Activated T-cell treated with anti-CD3 and anti-CD28 coated beads, Interleukin-2, amount 50 U/mL, for 72 hours (primary cell): ENCODE data around the gene NLGN4Y. TPM values are rescaled to one million over a fixed set of nuclear protein-coding genes. Genes with fewer than 3 reads are reported as not detected.
A peak's percentile ranks its signal among the peaks of the same experiment; 100 is the strongest.

ENCODE experiments used
- ATAC-seq, 2 donors: fragments of 150-1000 bp; cut with Tn5 transposase; replicated peaks in 1 of 2; 2 replicates each; pipeline ENCODE4 v1.10.0; 2021; ENCODE audit warnings: moderate library complexity in 2 of 2, mild to moderate bottlenecking in 1 of 2
- DNase-seq, 2 donors: peaks; one replicate each; pipeline ENCODE4 v3.0.0; 2021 to 2022; ENCODE audit warnings: mixed read lengths in 1 of 2
- H3K27ac Mint-ChIP-seq: one replicate; pipeline ENCODE4 v1.8.0; 2022; ENCODE audit warnings: mild to moderate bottlenecking, moderate library complexity, mixed read lengths
- H3K27me3 Mint-ChIP-seq: one replicate; pipeline ENCODE4 v1.8.0; 2022; ENCODE audit warnings: low read depth, mixed read lengths
- H3K36me3 Mint-ChIP-seq, 2 donors: one replicate each; pipeline ENCODE4 v1.8.0; 2022; ENCODE audit warnings: mixed read lengths in 2 of 2, mild to moderate bottlenecking in 1 of 2; ENCODE audit not compliant: insufficient read depth in 2 of 2
- H3K4me1 Mint-ChIP-seq: one replicate; pipeline ENCODE4 v1.8.0; 2022; ENCODE audit warnings: low read depth, mixed read lengths
- H3K4me3 Mint-ChIP-seq, 2 donors: one replicate each; pipeline ENCODE4 v1.8.0; 2022; ENCODE audit warnings: mild to moderate bottlenecking in 2 of 2, mixed read lengths in 2 of 2, moderate library complexity in 2 of 2
- H3K9me3 Mint-ChIP-seq, 2 donors: one replicate each; pipeline ENCODE4 v1.8.0; 2022; ENCODE audit warnings: mixed read lengths in 2 of 2
- total RNA-seq, 2 donors: library from RNA; stranded (reverse); gene quantifications; one replicate each; pipeline ENCODE4 v1.2.3, GENCODE V29; 2022

Gene NLGN4Y
- total RNA-seq = 1 to 10 TPM in 1 of 2 donors, not detected in 1; 3.1 TPM

GRCh38 chrY:14524272-14525231 lies at the start of gene NLGN4Y:
Gene NLGN4Y, plus strand, starts transcription at chrY:14524529. Its CDS starts 97,591 bp downstream, at chrY:14622120.
- DNase-seq (peak in 1 of 2 donors; percentile 19), ATAC-seq (peak in 1 of 2 donors; percentile 74)
- H3K27ac Mint-ChIP-seq = peak within 1 kb of the TSS; percentile 90
- no peaks in the 10 kb centered on the region for H3K36me3 Mint-ChIP-seq
- H3K27me3 Mint-ChIP-seq = no peaks in the 10 kb centered on the region
- no peaks in the 10 kb centered on the region for H3K9me3 Mint-ChIP-seq
- peak within 1 kb of the TSS in 1 of 2 donors; percentile 84 for H3K4me3 Mint-ChIP-seq
- no peaks in the 10 kb centered on the region for H3K4me1 Mint-ChIP-seq

GRCh38 chrY:14485935-14486334 lies 38.4 kb upstream of the NLGN4Y start:
- H3K36me3 Mint-ChIP-seq = no peaks in the 10 kb centered on the region
- no peaks in the 10 kb centered on the region for H3K4me1 Mint-ChIP-seq
- peaks cover 0 to 3% of the 10 kb centered on the region in 2 donors for H3K9me3 Mint-ChIP-seq
- ATAC-seq (peak in 1 of 2 donors; percentile 25), DNase-seq (no peak)
- H3K27me3 Mint-ChIP-seq = no peaks in the 10 kb centered on the region
- H3K4me3 Mint-ChIP-seq = no peak overlapping the region
- H3K27ac Mint-ChIP-seq = no peak overlapping the region

- DNase-seq (no peak), ATAC-seq (no peak)
- H3K9me3 Mint-ChIP-seq = peaks cover 0 to 3% of the 10 kb centered on the region in 2 donors
- no peak overlapping the region for H3K27ac Mint-ChIP-seq
- no peaks in the 10 kb centered on the region for H3K4me1 Mint-ChIP-seq
- no peak overlapping the region for H3K4me3 Mint-ChIP-seq
- no peaks in the 10 kb centered on the region for H3K27me3 Mint-ChIP-seq
- H3K36me3 Mint-ChIP-seq = no peaks in the 10 kb centered on the region
Observed at GRCh38 chrY:14490226-14490625, 34.1 kb upstream of the NLGN4Y start.

GRCh38 chrY:14498071-14498470 lies 26.3 kb upstream of the NLGN4Y start:
- no peaks in the 10 kb centered on the region for H3K9me3 Mint-ChIP-seq
- no peaks in the 10 kb centered on the region for H3K36me3 Mint-ChIP-seq
- no peak for ATAC-seq

GRCh38 chrY:14504592-14504991 lies 19.7 kb upstream of the NLGN4Y start:
- DNase-seq (no peak), ATAC-seq (no peak)
- Mint-ChIP-seq H3K27me3 (no peaks in the 10 kb centered on the region), H3K4me3 (no peak overlapping the region), H3K4me1 (no peaks in the 10 kb centered on the region), H3K36me3 (no peaks in the 10 kb centered on the region), H3K27ac (no peak overlapping the region), H3K9me3 (no peaks in the 10 kb centered on the region)

More at GRCh38 chrY:14498071-14498470, 26.3 kb upstream of the NLGN4Y start:
- no peak for DNase-seq
- H3K4me1 Mint-ChIP-seq = no peaks in the 10 kb centered on the region
- no peaks in the 10 kb centered on the region for H3K27me3 Mint-ChIP-seq
- no peak overlapping the region for H3K27ac Mint-ChIP-seq
- H3K4me3 Mint-ChIP-seq = no peak overlapping the region

- ATAC-seq = no peak
- no peak for DNase-seq
- H3K9me3 Mint-ChIP-seq = no peaks in the 10 kb centered on the region
- no peaks in the 10 kb centered on the region for H3K27me3 Mint-ChIP-seq
- no peaks in the 10 kb centered on the region for H3K36me3 Mint-ChIP-seq
- H3K4me1 Mint-ChIP-seq = no peaks in the 10 kb centered on the region
- peak overlapping the region in 1 of 2 donors; percentile 25 for H3K4me3 Mint-ChIP-seq
- no peak overlapping the region for H3K27ac Mint-ChIP-seq
Observed at GRCh38 chrY:14522379-14522950, 1.9 kb upstream of the NLGN4Y start.

GRCh38 chrY:14523491-14524271 lies 648 bp upstream of the NLGN4Y start:
- no peak overlapping the region for H3K27ac Mint-ChIP-seq

GRCh38 chrY:14525315-14525714 lies 986 bp downstream of the NLGN4Y start:
- no peaks in the 10 kb centered on the region for H3K9me3 Mint-ChIP-seq
- H3K4me3 Mint-ChIP-seq = peak overlapping the region in 1 of 2 donors; percentile 84
- H3K27ac Mint-ChIP-seq = peak overlapping the region; percentile 90
- no peaks in the 10 kb centered on the region for H3K27me3 Mint-ChIP-seq
- no peaks in the 10 kb centered on the region for H3K4me1 Mint-ChIP-seq
- no peaks in the 10 kb centered on the region for H3K36me3 Mint-ChIP-seq
- ATAC-seq = peak in 1 of 2 donors; percentile 16
- DNase-seq = peak in 1 of 2 donors; percentile 1

More at GRCh38 chrY:14523491-14524271, 648 bp upstream of the NLGN4Y start:
- Mint-ChIP-seq H3K9me3 (no peaks in the 10 kb centered on the region), H3K36me3 (no peaks in the 10 kb centered on the region), H3K27me3 (no peaks in the 10 kb centered on the region), H3K4me3 (peak overlapping the region in 1 of 2 donors; percentile 84), H3K4me1 (no peaks in the 10 kb centered on the region)
- peak in 1 of 2 donors; percentile 39 for ATAC-seq
- DNase-seq = peak in 1 of 2 donors; percentile 1

GRCh38 chrY:14528361-14528760 lies 4.0 kb downstream of the NLGN4Y start:
- H3K36me3 Mint-ChIP-seq = no peaks in the 10 kb centered on the region
- H3K9me3 Mint-ChIP-seq = no peaks in the 10 kb centered on the region
- DNase-seq (no peak), ATAC-seq (no peak)
- no peak overlapping the region for H3K27ac Mint-ChIP-seq
- H3K27me3 Mint-ChIP-seq = no peaks in the 10 kb centered on the region
- no peak overlapping the region for H3K4me3 Mint-ChIP-seq
- H3K4me1 Mint-ChIP-seq = no peaks in the 10 kb centered on the region

GRCh38 chrY:14536703-14537102 lies 12.4 kb downstream of the NLGN4Y start:
- H3K9me3 Mint-ChIP-seq = no peaks in the 10 kb centered on the region
- no peaks in the 10 kb centered on the region for H3K27me3 Mint-ChIP-seq
- H3K4me1 Mint-ChIP-seq = no peaks in the 10 kb centered on the region
- no peak for ATAC-seq
- no peak overlapping the region for H3K4me3 Mint-ChIP-seq
- no peak overlapping the region for H3K27ac Mint-ChIP-seq
- DNase-seq = no peak
- peaks cover 0 to 1% of the 10 kb centered on the region in 2 donors for H3K36me3 Mint-ChIP-seq

GRCh38 chrY:14543506-14543905 lies 19.2 kb downstream of the NLGN4Y start:
- DNase-seq (no peak), ATAC-seq (no peak)
- Mint-ChIP-seq H3K4me1 (no peaks in the 10 kb centered on the region), H3K4me3 (no peak overlapping the region), H3K9me3 (peaks cover 0 to 5% of the 10 kb centered on the region in 2 donors), H3K36me3 (peaks cover 0 to 1% of the 10 kb centered on the region in 2 donors), H3K27me3 (no peaks in the 10 kb centered on the region), H3K27ac (no peak overlapping the region)

GRCh38 chrY:14581294-14581693 lies 57.0 kb downstream of the NLGN4Y start:
- H3K27ac Mint-ChIP-seq = no peak overlapping the region
- H3K9me3 Mint-ChIP-seq = no peaks in the 10 kb centered on the region
- no peak for ATAC-seq
- no peaks in the 10 kb centered on the region for H3K4me1 Mint-ChIP-seq
- H3K27me3 Mint-ChIP-seq = no peaks in the 10 kb centered on the region
- H3K4me3 Mint-ChIP-seq = no peak overlapping the region
- H3K36me3 Mint-ChIP-seq = no peaks in the 10 kb centered on the region
- no peak for DNase-seq

GRCh38 chrY:14586725-14587124 lies 62.4 kb downstream of the NLGN4Y start:
- no peak for ATAC-seq

More at GRCh38 chrY:14586725-14587124, 62.4 kb downstream of the NLGN4Y start:
- Mint-ChIP-seq H3K9me3 (peaks cover 0 to 8% of the 10 kb centered on the region in 2 donors), H3K4me1 (no peaks in the 10 kb centered on the region), H3K4me3 (no peak overlapping the region), H3K27me3 (no peaks in the 10 kb centered on the region), H3K27ac (no peak overlapping the region), H3K36me3 (peaks cover 0 to 2% of the 10 kb centered on the region in 2 donors)
- DNase-seq = no peak
